Vagina (tissue), 2 donors: Measurements from ENCODE around the gene CCKAR. TPM values are rescaled to one million over a fixed set of nuclear protein-coding genes. Genes with fewer than 3 reads are reported as not detected.

Experiments used
- DNase-seq, 2 donors: peaks; one replicate each; pipeline ENCODE4 v3.0.0-alpha.2; 2017; ENCODE audit errors: extremely low spot score in 2 of 2
- H3K27ac ChIP-seq: fragments of 200-600 bp; sonication (generic); one replicate; pipeline ENCODE4 v1.5.1; 2019
- H3K27me3 ChIP-seq: fragments of 200-600 bp; sonication (generic); one replicate; pipeline ENCODE4 v1.5.1; 2019
- H3K36me3 ChIP-seq, 2 donors: fragments of 200-600 bp; sonication (generic); one replicate each; pipeline ENCODE4 v1.5.1; 2017 to 2019
- H3K4me1 ChIP-seq: fragments of 200-600 bp; sonication (generic); one replicate; pipeline ENCODE4 v1.5.1; 2019
- H3K4me3 ChIP-seq, 2 donors: fragments of 200-600 bp; sonication (generic); 1 replicate in 1 of 2; 2 replicates in 1 of 2; pipeline ENCODE4 v1.5.1; 2016 to 2019
- H3K9me3 ChIP-seq: fragments of 200-600 bp; sonication (generic); one replicate; pipeline ENCODE4 v1.5.1; 2019
- CTCF ChIP-seq, 3 experiments: fragments of 450-650 bp in 2 of 3; fragments of 200-600 bp in 1 of 3; sonication (generic) in 1 of 3; IDR thresholded peaks; one replicate each; pipeline ENCODE4 v1.5.1; 2017 to 2019; ENCODE audit warnings: antibody characterized with exemption in 3 of 3, mild to moderate bottlenecking in 2 of 3, moderate library complexity in 2 of 3
- POLR2A ChIP-seq, 2 donors: fragments of 450-650 bp; IDR thresholded peaks; one replicate each; pipeline ENCODE4 v1.6.1; 2017; ENCODE audit warnings: antibody characterized with exemption in 2 of 2, mild to moderate bottlenecking in 2 of 2, moderate library complexity in 2 of 2
- POLR2AphosphoS5 ChIP-seq, 2 donors: sonication (generic); formaldehyde crosslinking; IDR thresholded peaks; one replicate each; pipeline ENCODE4 v1.9.0; 2017; ENCODE audit warnings: antibody characterized with exemption in 2 of 2, mild to moderate bottlenecking in 2 of 2, low read depth in 1 of 2; ENCODE audit not compliant: insufficient read depth in 1 of 2
- intact Hi-C: fragments of 100-400 bp; cut with DNase I; formaldehyde crosslinking; loops from one replicate; pipeline ENCODE4 v1.15.1; 2023
- total RNA-seq: library from RNA; depleted of rRNA; stranded (reverse); fragments of >200 nt; gene quantifications from one replicate; pipeline ENCODE4 v1.2.3, GENCODE V29; 2016

Gene CCKAR
- total RNA-seq, 1 donor from 2014 or later = 0.74 TPM

DNA sequence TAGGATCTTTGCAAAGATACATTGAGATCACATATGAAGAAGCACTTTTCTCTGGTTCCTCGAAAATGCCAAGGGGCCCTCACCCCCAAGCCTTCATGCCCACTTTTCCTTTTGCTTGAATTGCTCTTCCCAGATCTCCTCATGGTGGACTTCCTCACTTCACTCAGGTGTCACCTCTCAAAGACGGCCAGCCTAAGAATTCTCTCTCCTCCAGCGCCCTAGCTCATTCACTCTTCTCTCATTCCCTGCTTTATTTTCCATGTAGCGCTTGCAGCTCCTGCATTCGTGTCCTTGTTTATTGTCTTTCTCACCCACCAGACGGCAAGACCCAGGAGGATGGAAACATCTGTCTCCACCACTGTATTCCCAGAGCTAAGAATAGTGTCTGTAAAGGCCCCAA is 32.9 kb downstream of the CCKAR start:
- no peaks in the 10 kb centered on the region for H3K9me3 ChIP-seq
- DNase-seq = peak; percentile 32 to 85
- H3K4me1 ChIP-seq = no peaks in the 10 kb centered on the region
- no peak overlapping the region for H3K4me3 ChIP-seq
- H3K27ac ChIP-seq = no peak overlapping the region
- no peak for TF ChIP-seq POLR2A (IDR thresholded peaks at IDR 0.05)
- no peak for TF ChIP-seq POLR2AphosphoS5 (IDR thresholded peaks at IDR 0.05; ENCODE audit: insufficient read depth in 1 of 2, low read depth in 1 of 2)
- TF ChIP-seq CTCF (IDR thresholded peaks at IDR 0.05) = no peak
- H3K36me3 ChIP-seq = no peaks in the 10 kb centered on the region
- intact Hi-C loops = no loop called here
- H3K27me3 ChIP-seq = no peaks in the 10 kb centered on the region

- H3K36me3 ChIP-seq = no peaks in the 10 kb centered on the region
- no peaks in the 10 kb centered on the region for H3K4me1 ChIP-seq
- intact Hi-C loops = no loop called here
- H3K9me3 ChIP-seq = no peaks in the 10 kb centered on the region
- DNase-seq = peak; percentile 43 to 70
- TF ChIP-seq POLR2A (IDR thresholded peaks at IDR 0.05) (no peak), POLR2AphosphoS5 (IDR thresholded peaks at IDR 0.05; ENCODE audit: insufficient read depth in 1 of 2, low read depth in 1 of 2) (no peak), CTCF (IDR thresholded peaks at IDR 0.05) (no peak)
- no peaks in the 10 kb centered on the region for H3K27me3 ChIP-seq
- H3K27ac ChIP-seq = no peak overlapping the region
- no peak overlapping the region for H3K4me3 ChIP-seq
Observed at GRCh38 chr4:26455571-26455970, 34.7 kb downstream of the CCKAR start.

DNA sequence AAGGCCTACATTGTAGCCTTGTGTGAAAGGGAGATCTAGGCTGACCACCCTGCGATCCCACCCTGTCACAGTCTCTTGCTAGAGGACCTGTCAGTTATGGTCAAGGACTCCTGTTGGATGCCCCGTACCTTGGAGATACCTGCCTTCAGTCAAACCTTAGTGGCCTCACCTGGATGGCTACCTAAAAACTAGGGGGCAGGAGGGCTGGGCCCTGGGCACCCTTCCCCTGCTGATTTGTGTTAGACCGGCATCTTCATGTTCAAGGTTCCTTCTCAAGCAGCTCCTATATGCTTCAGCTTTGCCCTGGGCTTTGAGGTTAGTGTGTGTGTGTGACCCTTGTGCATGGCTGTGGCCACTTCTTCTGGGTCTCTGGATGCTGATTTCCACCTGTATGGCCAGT is 35.3 kb downstream of the CCKAR start:
- H3K27ac ChIP-seq = no peak overlapping the region
- H3K4me3 ChIP-seq = no peak overlapping the region
- peak; percentile 34 to 78 for DNase-seq
- H3K36me3 ChIP-seq = no peaks in the 10 kb centered on the region
- intact Hi-C loops = no loop called here
- H3K27me3 ChIP-seq = no peaks in the 10 kb centered on the region
- H3K4me1 ChIP-seq = no peaks in the 10 kb centered on the region
- H3K9me3 ChIP-seq = no peaks in the 10 kb centered on the region
- TF ChIP-seq POLR2A (IDR thresholded peaks at IDR 0.05) (no peak), POLR2AphosphoS5 (IDR thresholded peaks at IDR 0.05; ENCODE audit: insufficient read depth in 1 of 2, low read depth in 1 of 2) (no peak), CTCF (IDR thresholded peaks at IDR 0.05) (no peak)

DNA sequence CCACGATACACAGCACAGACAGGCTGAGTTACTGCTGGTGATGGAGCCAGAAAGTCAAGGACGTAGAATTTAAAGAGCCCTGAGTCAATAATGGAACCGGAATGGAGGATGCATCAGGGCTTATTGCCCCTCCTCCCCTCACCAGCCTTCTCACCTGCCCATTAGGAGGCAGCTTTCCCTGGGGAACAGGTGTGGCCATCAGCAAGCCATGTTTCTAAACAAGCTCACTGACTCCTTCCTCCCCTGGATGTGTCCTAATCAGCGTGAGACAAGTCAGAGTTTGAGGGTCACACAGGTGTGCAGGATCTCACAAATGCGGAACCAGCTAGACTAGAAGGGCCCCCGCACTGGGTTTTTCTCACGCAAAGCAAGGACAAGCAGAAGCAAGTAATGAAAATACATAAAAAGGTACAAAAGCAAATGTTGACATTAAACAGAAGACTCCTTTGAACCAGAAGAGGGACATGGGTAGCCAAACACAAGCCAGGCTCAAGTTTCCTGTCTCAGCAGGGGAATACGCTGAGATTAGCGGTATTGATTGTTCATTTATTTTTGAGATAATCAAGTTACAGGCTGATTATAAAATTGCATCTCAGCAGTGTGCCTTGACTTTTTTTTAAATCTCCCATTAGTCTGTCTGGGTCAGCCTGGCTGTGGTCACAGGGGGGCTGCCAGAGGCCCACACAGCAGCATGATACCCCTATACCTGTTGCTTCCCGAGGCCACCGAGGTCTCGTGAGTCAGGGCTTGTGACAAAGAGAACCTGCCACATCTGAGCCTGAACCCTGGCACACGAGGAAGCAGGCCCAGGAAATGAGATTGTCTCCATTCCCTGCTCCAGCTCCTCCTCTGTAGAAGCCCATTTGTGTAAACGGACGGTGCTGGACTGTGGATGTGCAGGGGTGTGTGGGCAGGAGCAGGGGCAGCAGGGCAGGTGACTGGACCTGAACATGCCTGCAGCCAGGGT is 37.4 kb downstream of the CCKAR start:
- Histone ChIP-seq H3K9me3 (no peaks in the 10 kb centered on the region), H3K4me3 (no peak overlapping the region), H3K27me3 (no peaks in the 10 kb centered on the region), H3K4me1 (no peaks in the 10 kb centered on the region), H3K27ac (no peak overlapping the region), H3K36me3 (no peaks in the 10 kb centered on the region)
- DNase-seq = peak; percentile 34 to 55
- no peak for TF ChIP-seq POLR2A (IDR thresholded peaks at IDR 0.05)
- TF ChIP-seq CTCF (IDR thresholded peaks at IDR 0.05) = no peak
- TF ChIP-seq POLR2AphosphoS5 (IDR thresholded peaks at IDR 0.05; ENCODE audit: insufficient read depth in 1 of 2, low read depth in 1 of 2) = no peak
- intact Hi-C loops = no loop called here

GRCh38 chr4:26451597-26451996 is 38.7 kb downstream of the CCKAR start:
- H3K4me3 ChIP-seq = no peak overlapping the region
- no peak for TF ChIP-seq POLR2A (IDR thresholded peaks at IDR 0.05)
- no peak for TF ChIP-seq CTCF (IDR thresholded peaks at IDR 0.05)
- no peak for TF ChIP-seq POLR2AphosphoS5 (IDR thresholded peaks at IDR 0.05; ENCODE audit: insufficient read depth in 1 of 2, low read depth in 1 of 2)
- H3K36me3 ChIP-seq = no peaks in the 10 kb centered on the region
- no peak for DNase-seq
- no peaks in the 10 kb centered on the region for H3K4me1 ChIP-seq
- intact Hi-C loops = no loop called here
- H3K27ac ChIP-seq = no peak overlapping the region
- H3K9me3 ChIP-seq = no peaks in the 10 kb centered on the region
- no peaks in the 10 kb centered on the region for H3K27me3 ChIP-seq
